ENCODE measurements around the gene PLPP4.

DNA sequence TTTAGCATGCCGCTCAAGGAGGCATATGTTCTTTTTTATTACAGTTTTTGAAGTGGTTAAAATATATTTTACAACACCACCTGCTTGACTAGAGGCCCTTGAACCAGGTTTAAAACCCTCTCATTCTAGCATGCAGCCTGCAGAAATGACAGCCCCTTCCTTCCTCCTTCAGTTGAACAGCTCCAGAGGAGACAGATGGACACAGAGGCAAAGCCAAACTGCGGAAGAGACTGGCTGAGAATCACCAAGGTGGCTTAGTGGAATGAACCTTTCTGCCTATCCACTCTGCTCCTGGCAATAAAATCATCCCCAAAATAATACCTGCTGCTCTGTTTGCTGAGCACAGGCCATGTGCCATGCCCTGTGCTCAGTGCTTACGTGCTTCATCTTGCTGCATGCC, 23.9 kb upstream of the PLPP4 start:
- TF ChIP-seq CTCF (IDR thresholded peaks at IDR 0.05) (no peak), POLR2A (IDR thresholded peaks at IDR 0.05) (no peak)
